ENCODE data around the gene PIP5KL1.

DNA sequence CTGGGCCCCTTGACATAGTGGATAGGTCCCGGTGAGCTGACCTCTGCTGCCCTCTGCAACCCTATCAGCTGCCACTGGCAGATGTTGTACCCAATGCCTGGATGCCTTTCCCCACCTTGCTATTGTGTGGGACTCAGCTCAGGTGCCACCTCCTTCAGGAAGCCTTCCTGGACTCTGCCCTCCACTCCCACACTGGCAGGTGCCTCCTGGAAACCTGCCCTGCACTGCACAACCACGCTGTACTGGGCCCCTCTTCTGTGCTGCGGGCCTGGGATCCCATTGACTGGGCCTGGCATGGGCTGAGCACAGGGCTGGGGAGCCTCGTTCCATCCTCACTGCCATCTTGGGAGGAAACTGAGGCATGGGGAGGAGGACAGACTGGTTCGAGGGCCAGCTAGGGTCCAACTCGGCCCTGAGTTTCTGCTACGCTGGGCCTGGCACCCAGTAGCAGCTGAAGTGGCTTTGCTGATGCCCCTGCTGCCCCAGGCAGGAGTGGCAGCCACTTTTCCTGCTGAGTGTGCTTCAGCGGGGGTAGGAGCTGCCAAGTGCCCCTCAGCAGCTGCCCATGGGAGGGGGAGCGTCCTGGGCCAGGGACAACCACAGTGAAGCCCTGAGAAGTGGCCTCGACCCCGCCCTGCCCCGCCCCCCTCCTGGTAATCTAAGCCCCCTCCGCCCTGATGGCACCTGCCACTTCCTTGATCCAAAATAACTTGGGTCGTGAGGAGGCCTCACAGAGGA is 54.4 kb downstream of the PIP5KL1 start:
- TF ChIP-seq, protein P1, sequence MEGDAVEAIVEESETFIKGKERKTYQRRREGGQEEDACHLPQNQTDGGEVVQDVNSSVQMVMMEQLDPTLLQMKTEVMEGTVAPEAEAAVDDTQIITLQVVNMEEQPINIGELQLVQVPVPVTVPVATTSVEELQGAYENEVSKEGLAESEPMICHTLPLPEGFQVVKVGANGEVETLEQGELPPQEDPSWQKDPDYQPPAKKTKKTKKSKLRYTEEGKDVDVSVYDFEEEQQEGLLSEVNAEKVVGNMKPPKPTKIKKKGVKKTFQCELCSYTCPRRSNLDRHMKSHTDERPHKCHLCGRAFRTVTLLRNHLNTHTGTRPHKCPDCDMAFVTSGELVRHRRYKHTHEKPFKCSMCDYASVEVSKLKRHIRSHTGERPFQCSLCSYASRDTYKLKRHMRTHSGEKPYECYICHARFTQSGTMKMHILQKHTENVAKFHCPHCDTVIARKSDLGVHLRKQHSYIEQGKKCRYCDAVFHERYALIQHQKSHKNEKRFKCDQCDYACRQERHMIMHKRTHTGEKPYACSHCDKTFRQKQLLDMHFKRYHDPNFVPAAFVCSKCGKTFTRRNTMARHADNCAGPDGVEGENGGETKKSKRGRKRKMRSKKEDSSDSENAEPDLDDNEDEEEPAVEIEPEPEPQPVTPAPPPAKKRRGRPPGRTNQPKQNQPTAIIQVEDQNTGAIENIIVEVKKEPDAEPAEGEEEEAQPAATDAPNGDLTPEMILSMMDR (conservative IDR thresholded peaks at IDR 0.05; ENCODE audit: low read depth in 2 of 2), result no peak
- TF ChIP-seq POLR2AphosphoS5 (IDR thresholded peaks at IDR 0.05; ENCODE audit: low read depth) (no peak), EZH2phosphoT487 (IDR thresholded peaks at IDR 0.05; ENCODE audit: unreplicated experiment) (no peak), CREB1 (CRISPR knock-in tag; IDR thresholded peaks at IDR 0.05; ENCODE audit: low read depth) (no peak), EZH2 (IDR thresholded peaks at IDR 0.05; ENCODE audit: low read depth, unreplicated experiment) (no peak), ZNF331 (CRISPR knock-in tag; IDR thresholded peaks at IDR 0.05; ENCODE audit: low read depth) (no peak), JUNB (IDR thresholded peaks at IDR 0.05; ENCODE audit: unreplicated experiment) (no peak)
- TF ChIP-seq, protein P2, sequence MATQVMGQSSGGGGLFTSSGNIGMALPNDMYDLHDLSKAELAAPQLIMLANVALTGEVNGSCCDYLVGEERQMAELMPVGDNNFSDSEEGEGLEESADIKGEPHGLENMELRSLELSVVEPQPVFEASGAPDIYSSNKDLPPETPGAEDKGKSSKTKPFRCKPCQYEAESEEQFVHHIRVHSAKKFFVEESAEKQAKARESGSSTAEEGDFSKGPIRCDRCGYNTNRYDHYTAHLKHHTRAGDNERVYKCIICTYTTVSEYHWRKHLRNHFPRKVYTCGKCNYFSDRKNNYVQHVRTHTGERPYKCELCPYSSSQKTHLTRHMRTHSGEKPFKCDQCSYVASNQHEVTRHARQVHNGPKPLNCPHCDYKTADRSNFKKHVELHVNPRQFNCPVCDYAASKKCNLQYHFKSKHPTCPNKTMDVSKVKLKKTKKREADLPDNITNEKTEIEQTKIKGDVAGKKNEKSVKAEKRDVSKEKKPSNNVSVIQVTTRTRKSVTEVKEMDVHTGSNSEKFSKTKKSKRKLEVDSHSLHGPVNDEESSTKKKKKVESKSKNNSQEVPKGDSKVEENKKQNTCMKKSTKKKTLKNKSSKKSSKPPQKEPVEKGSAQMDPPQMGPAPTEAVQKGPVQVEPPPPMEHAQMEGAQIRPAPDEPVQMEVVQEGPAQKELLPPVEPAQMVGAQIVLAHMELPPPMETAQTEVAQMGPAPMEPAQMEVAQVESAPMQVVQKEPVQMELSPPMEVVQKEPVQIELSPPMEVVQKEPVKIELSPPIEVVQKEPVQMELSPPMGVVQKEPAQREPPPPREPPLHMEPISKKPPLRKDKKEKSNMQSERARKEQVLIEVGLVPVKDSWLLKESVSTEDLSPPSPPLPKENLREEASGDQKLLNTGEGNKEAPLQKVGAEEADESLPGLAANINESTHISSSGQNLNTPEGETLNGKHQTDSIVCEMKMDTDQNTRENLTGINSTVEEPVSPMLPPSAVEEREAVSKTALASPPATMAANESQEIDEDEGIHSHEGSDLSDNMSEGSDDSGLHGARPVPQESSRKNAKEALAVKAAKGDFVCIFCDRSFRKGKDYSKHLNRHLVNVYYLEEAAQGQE (IDR thresholded peaks at IDR 0.05; ENCODE audit: unreplicated experiment), result no peak
